Bronchus fibroblast of lung (primary cell): ENCODE results near the gene UBE2H. TPM values are rescaled to one million over a fixed set of nuclear protein-coding genes. Genes with fewer than 3 reads are reported as not detected.

Experiments
- total RNA-seq: library from RNA; depleted of rRNA; stranded (reverse); fragments of >200 nt; gene quantifications from 2 replicates; pipeline ENCODE4 v1.2.3, GENCODE V29; 2015

UBE2H gene
- 30.8 and 31.2 TPM in 2 replicates for total RNA-seq

DNA sequence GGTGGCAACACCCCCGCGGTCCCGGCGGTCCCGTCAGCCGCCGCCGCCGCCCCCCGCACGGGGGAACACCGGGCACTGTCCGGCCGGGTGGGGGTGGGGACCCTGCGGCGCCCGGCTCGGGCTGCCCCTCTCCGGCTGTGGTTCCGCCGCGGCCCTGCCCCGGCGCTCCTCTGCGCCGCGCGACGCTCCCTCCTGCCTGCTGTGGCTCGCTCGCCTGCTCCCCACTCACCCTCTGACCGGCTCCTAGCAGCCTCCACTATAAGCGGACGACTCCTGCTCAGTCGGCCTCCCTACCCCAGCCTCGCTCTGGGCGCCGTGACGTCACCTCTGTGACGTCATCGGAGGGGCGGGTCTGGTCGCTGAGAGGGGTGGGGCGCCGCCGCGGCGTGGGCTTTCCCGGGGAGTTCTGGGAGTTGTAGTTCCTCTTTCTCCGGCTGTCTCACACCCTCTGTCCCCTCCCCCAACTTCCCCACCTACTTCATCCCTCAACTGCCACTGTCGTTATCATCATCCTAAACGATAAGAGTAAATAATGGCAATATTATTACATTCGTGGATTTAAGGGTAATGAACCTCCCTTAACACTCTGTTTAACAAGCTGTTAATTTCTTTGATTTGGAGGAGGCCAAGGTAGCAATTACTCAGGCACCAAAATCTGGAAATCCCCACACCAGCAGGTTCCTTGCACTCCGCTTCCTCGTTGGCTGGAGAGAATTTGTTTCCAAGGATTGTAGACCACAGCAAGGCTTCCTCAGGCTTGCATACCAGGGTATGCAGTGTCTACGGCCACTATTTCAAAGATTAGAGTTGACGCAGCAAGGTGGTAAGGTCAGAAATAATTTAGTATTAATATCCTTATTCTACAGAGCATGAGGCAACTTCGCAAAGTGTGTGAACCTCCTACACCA, at the start of gene UBE2H:
UBE2H (minus strand) TSS at position 308 of the 908 bp plus-strand sequence. CDS start 405 bp downstream, outside the sequence.

Other genes starting within 250 kb of the UBE2H start
- gene ZC3HC1, start 98.4 kb upstream of the UBE2H start, total RNA-seq = 21.4 and 26.1 TPM in 2 replicates
- gene KLHDC10, start 117.6 kb upstream of the UBE2H start, total RNA-seq = 9.4 and 12.3 TPM in 2 replicates